GM21423 (cell line): ENCODE results near the gene ATMIN.

ENCODE experiments used
- ATAC-seq: cut with Tn5 transposase; IDR thresholded peaks from one replicate; pipeline ENCODE4 v1.9.1; 2021; ENCODE audit warnings: mild to moderate bottlenecking, moderate library complexity; ENCODE audit not compliant: unreplicated experiment

ATMIN gene

GRCh38 chr16:81035398-81035974 lies at the start of gene ATMIN:
Gene ATMIN (plus strand): TSS chr16:81035842. CDS start chr16:81035871, 29 bp downstream.
- peak; percentile 91 for ATAC-seq

GRCh38 chr16:80986557-80986956 lies 49.1 kb upstream of the ATMIN start:
- no peak for ATAC-seq

- ATAC-seq, result no peak
Observed at GRCh38 chr16:80988756-80989155, 46.9 kb upstream of the ATMIN start.

GRCh38 chr16:80989801-80990200 lies 45.8 kb upstream of the ATMIN start:
- ATAC-seq, result no peak

- ATAC-seq, result no peak
Observed at GRCh38 chr16:80990577-80990976, 45.1 kb upstream of the ATMIN start.

GRCh38 chr16:80990978-80991377 lies 44.7 kb upstream of the ATMIN start:
- ATAC-seq, result no peak

GRCh38 chr16:80991792-80992430 lies 43.7 kb upstream of the ATMIN start:
- no peak for ATAC-seq

- no peak for ATAC-seq
Observed at GRCh38 chr16:80992676-80993293, 42.9 kb upstream of the ATMIN start.

- ATAC-seq, result no peak
Observed at GRCh38 chr16:80993307-80993706, 42.3 kb upstream of the ATMIN start.

GRCh38 chr16:80993834-80994233 lies 41.8 kb upstream of the ATMIN start:
- no peak for ATAC-seq

- no peak for ATAC-seq
Observed at GRCh38 chr16:80994451-80994850, 41.2 kb upstream of the ATMIN start.

GRCh38 chr16:80996688-80997138 lies 38.9 kb upstream of the ATMIN start:
- ATAC-seq, result peak; percentile 3

GRCh38 chr16:80997139-80997798 lies 38.4 kb upstream of the ATMIN start:
- ATAC-seq, result peak; percentile 69

- ATAC-seq, result no peak
Observed at GRCh38 chr16:80997964-80998620, 37.5 kb upstream of the ATMIN start.

GRCh38 chr16:81000873-81001272 lies 34.8 kb upstream of the ATMIN start:
- ATAC-seq, result no peak

- ATAC-seq, result no peak
Observed at GRCh38 chr16:81001330-81001729, 34.3 kb upstream of the ATMIN start.

- no peak for ATAC-seq
Observed at GRCh38 chr16:81003064-81003463, 32.6 kb upstream of the ATMIN start.

- ATAC-seq, result no peak
Observed at GRCh38 chr16:81003610-81004460, 31.8 kb upstream of the ATMIN start.

GRCh38 chr16:81004646-81005353 lies 30.8 kb upstream of the ATMIN start:
- ATAC-seq, result no peak
